T-helper 1 cell treated with Interleukin-12 subunit alpha and Interleukin-12 subunit beta and Interleukin-4 antibody, amounts not matched to agents 30 μg/mL and 1 μg/mL, for 36 hours (primary cell): Measurements from ENCODE around the gene VAT1.
A peak's percentile ranks its signal among the peaks of the same experiment; 100 is the strongest.
"Not testable (repeated sequence)": the region's sequence is repeated elsewhere in the genome, so short reads cannot be mapped to it uniquely, and the experiment has no call there.

Experiments
- H3K27ac Mint-ChIP-seq: one replicate; pipeline ENCODE4 v1.8.0; 2021; ENCODE audit warnings: mild to moderate bottlenecking, mixed read lengths
- H3K27me3 Mint-ChIP-seq: one replicate; pipeline ENCODE4 v1.8.0; 2021; ENCODE audit warnings: low read depth, mixed read lengths
- H3K36me3 Mint-ChIP-seq: one replicate; pipeline ENCODE4 v1.8.0; 2021; ENCODE audit warnings: low read depth, mixed read lengths
- H3K4me1 Mint-ChIP-seq: one replicate; pipeline ENCODE4 v1.8.0; 2021; ENCODE audit warnings: low read depth, mixed read lengths
- H3K4me3 Mint-ChIP-seq: one replicate; pipeline ENCODE4 v1.8.0; 2021; ENCODE audit warnings: mild to moderate bottlenecking, moderate library complexity, mixed read lengths
- H3K9me3 Mint-ChIP-seq: one replicate; pipeline ENCODE4 v1.8.0; 2021; ENCODE audit warnings: mixed read lengths

The VAT1 gene

DNA sequence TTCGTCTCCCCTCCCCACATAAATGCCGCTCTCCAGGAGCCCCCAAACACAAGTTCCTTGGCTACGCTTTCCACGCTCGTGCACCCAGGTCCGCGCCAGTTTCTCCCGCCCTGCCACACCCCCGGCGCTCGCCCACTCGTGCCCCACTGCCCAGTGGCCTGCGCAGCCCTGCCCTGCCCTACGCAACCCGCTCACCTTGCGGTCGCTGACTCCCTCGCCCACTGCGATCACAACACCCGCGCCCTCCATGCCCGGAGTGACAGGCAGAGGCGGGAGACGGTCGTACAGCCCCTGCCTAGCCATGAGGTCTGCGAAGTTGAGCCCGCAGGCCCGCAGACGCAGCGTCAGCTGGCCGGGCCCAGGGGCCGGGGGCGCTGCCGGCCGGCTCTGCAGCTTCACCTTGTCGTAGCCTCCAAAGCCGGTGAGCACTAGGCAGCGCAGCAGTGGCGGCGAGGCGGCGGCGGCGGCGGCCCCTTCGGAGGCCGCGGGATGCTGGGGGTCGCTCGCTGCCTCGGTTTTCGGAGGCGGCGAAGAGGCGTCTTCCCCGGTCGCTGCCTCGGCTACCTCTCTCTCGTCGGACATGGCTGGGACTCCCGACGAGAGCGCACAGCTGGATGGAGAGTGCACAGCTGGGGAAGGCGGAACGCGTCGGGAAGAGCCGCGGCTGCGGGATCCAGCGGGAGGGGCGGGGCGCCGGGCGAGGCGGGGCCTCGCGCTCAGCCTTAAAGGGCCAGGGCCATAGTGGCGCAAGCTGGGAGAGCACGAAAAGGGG lies at the start of gene VAT1:
TSS of gene VAT1 (minus strand) at position 645 of the 772 bp plus-strand sequence. CDS start at position 582, 63 bp downstream.
- H3K4me3 Mint-ChIP-seq: peak within 1 kb of the TSS; percentile 81
- H3K4me1 Mint-ChIP-seq: peaks cover 18% of the 10 kb centered on the region
- peaks cover 16% of the 10 kb centered on the region for H3K27me3 Mint-ChIP-seq
- H3K27ac Mint-ChIP-seq: peak within 1 kb of the TSS; percentile 45
- H3K36me3 Mint-ChIP-seq: no peaks in the 10 kb centered on the region
- no peaks in the 10 kb centered on the region for H3K9me3 Mint-ChIP-seq

- Mint-ChIP-seq H3K27ac (no peak overlapping the region), H3K36me3 (peaks cover 15% of the 10 kb centered on the region)
Observed at GRCh38 chr17:43070872-43071271, 48.7 kb upstream of the VAT1 start.

DNA sequence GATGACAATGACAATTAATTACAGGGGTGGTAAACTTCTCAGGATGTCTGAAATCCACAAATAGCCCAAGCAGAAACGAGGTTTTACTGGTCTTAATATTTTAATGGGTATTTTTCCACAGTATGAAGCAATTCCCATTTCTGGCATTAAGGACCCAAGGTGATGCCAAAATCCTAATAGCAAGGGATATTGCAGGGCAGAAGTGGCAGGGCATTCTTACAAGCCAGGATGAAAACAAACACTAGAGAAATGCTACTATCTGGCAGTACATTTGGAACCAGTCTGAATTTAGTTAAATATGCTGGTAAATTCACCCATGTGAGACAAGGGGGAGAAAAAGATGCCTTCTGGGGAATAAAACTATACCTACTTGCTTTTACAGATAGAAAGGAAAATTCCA lies 48.1 kb upstream of the VAT1 start:
- H3K4me1 Mint-ChIP-seq: no peaks in the 10 kb centered on the region
- H3K4me3 Mint-ChIP-seq: no peak overlapping the region
- no peak overlapping the region for H3K27ac Mint-ChIP-seq
- H3K9me3 Mint-ChIP-seq: no peaks in the 10 kb centered on the region
- no peaks in the 10 kb centered on the region for H3K27me3 Mint-ChIP-seq
- H3K36me3 Mint-ChIP-seq: peaks cover 19% of the 10 kb centered on the region

More at GRCh38 chr17:43070872-43071271, 48.7 kb upstream of the VAT1 start:
- Mint-ChIP-seq H3K4me3 (no peak overlapping the region), H3K4me1 (no peaks in the 10 kb centered on the region), H3K9me3 (no peaks in the 10 kb centered on the region), H3K27me3 (no peaks in the 10 kb centered on the region)

GRCh38 chr17:43069368-43069898 lies 47.2 kb upstream of the VAT1 start:
- no peak overlapping the region for H3K27ac Mint-ChIP-seq
- no peak overlapping the region for H3K4me3 Mint-ChIP-seq
- H3K36me3 Mint-ChIP-seq: peaks cover 19% of the 10 kb centered on the region
- no peaks in the 10 kb centered on the region for H3K4me1 Mint-ChIP-seq
- H3K27me3 Mint-ChIP-seq: no peaks in the 10 kb centered on the region
- no peaks in the 10 kb centered on the region for H3K9me3 Mint-ChIP-seq

DNA sequence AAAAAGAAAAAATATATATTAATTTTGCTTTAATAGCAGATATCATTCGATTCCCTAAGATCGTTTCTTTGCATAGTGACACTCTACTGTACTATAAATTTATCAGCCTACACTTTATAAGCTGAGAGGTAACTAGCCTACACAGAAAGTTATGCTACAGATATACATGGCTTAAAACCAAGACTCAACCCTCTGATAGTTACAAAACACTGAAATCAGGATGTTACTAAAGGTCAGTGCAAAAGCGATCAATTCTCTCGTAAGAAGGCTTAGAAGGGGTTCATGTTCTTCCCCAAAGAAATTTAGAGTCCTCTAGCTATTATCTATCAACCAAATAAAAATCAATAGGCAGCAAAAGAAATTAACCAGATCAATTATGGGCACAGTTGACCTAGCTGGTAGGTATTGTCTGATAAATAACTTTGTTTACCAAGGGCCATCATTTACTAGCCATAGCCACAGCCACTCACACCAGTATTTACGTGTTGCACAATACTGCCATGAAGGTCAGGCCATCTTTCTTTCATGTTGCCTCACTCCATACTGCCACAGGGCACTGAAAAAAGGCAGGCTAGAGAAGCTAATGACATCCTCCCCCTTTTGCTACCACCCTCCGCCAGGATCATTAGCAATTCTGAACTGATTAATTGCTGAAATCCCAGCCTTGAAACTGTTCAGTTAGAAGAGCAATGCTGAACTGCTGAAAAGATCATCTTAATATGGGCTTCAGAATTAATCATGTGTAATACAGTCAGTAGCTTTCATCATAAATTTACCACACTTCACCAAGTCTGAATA lies 46.6 kb upstream of the VAT1 start:
- Mint-ChIP-seq H3K9me3 (no peaks in the 10 kb centered on the region), H3K4me1 (no peaks in the 10 kb centered on the region), H3K27me3 (no peaks in the 10 kb centered on the region)

GRCh38 chr17:43062984-43063638 lies 40.9 kb upstream of the VAT1 start:
- H3K4me1 Mint-ChIP-seq: no peaks in the 10 kb centered on the region
- H3K27me3 Mint-ChIP-seq: no peaks in the 10 kb centered on the region
- no peaks in the 10 kb centered on the region for H3K9me3 Mint-ChIP-seq
- no peak overlapping the region for H3K4me3 Mint-ChIP-seq
- peaks cover 19% of the 10 kb centered on the region for H3K36me3 Mint-ChIP-seq
- H3K27ac Mint-ChIP-seq: no peak overlapping the region

More for the DNA sequence above, 46.6 kb upstream of the VAT1 start:
- no peak overlapping the region for H3K27ac Mint-ChIP-seq
- no peak overlapping the region for H3K4me3 Mint-ChIP-seq
- peaks cover 19% of the 10 kb centered on the region for H3K36me3 Mint-ChIP-seq

DNA sequence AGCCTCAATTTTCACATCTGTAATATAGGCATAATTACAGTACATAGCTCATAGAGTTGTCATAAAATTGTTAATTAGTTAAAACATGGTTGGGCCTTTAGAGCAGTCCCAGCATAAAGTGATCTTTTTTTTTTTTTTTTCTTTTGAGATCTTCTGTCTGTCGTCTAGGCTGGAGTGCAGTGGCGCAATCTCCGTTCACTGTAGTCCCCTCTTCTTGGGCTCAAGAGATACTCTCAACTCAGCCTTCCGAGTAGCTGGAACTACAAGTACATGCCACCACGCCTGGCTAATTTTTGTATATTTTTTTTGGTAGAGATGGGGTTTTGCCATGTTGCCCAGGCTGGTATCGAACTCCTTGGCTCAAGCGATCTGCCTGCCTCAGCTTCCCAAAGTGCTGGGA lies 33.9 kb upstream of the VAT1 start:
- H3K27me3 Mint-ChIP-seq: no peaks in the 10 kb centered on the region
- H3K27ac Mint-ChIP-seq: no peak overlapping the region
- no peak overlapping the region for H3K4me3 Mint-ChIP-seq
- no peaks in the 10 kb centered on the region for H3K9me3 Mint-ChIP-seq
- no peaks in the 10 kb centered on the region for H3K4me1 Mint-ChIP-seq
- peaks cover 20% of the 10 kb centered on the region for H3K36me3 Mint-ChIP-seq

GRCh38 chr17:43053008-43053407 lies 30.8 kb upstream of the VAT1 start:
- not testable (repeated sequence) for H3K4me3 Mint-ChIP-seq, H3K27me3 Mint-ChIP-seq, H3K4me1 Mint-ChIP-seq, H3K27ac Mint-ChIP-seq, H3K9me3 Mint-ChIP-seq
- H3K36me3 Mint-ChIP-seq: peaks cover 23% of the 10 kb centered on the region

GRCh38 chr17:43051969-43052368 lies 29.8 kb upstream of the VAT1 start:
- Mint-ChIP-seq H3K27me3 (no peaks in the 10 kb centered on the region), H3K4me3 (no peak overlapping the region), H3K36me3 (peaks cover 27% of the 10 kb centered on the region), H3K27ac (no peak overlapping the region), H3K9me3 (no peaks in the 10 kb centered on the region), H3K4me1 (no peaks in the 10 kb centered on the region)

GRCh38 chr17:43044024-43044423 lies 21.8 kb upstream of the VAT1 start:
- H3K4me3 Mint-ChIP-seq: no peak overlapping the region
- H3K27me3 Mint-ChIP-seq: no peaks in the 10 kb centered on the region
- H3K27ac Mint-ChIP-seq: no peak overlapping the region
- no peaks in the 10 kb centered on the region for H3K4me1 Mint-ChIP-seq
- H3K36me3 Mint-ChIP-seq: peaks cover 12% of the 10 kb centered on the region
- H3K9me3 Mint-ChIP-seq: no peaks in the 10 kb centered on the region

- H3K4me3 Mint-ChIP-seq: no peak overlapping the region
- no peaks in the 10 kb centered on the region for H3K27me3 Mint-ChIP-seq
- H3K9me3 Mint-ChIP-seq: no peaks in the 10 kb centered on the region
- H3K36me3 Mint-ChIP-seq: peaks cover 9% of the 10 kb centered on the region
- H3K27ac Mint-ChIP-seq: no peak overlapping the region
- H3K4me1 Mint-ChIP-seq: no peaks in the 10 kb centered on the region
Observed at GRCh38 chr17:43043307-43043706, 21.1 kb upstream of the VAT1 start.

GRCh38 chr17:43042025-43042628 lies 19.9 kb upstream of the VAT1 start:
- Mint-ChIP-seq H3K27me3 (no peaks in the 10 kb centered on the region), H3K4me1 (no peaks in the 10 kb centered on the region), H3K27ac (no peak overlapping the region), H3K9me3 (no peaks in the 10 kb centered on the region), H3K4me3 (no peak overlapping the region), H3K36me3 (peaks cover 5% of the 10 kb centered on the region)

DNA sequence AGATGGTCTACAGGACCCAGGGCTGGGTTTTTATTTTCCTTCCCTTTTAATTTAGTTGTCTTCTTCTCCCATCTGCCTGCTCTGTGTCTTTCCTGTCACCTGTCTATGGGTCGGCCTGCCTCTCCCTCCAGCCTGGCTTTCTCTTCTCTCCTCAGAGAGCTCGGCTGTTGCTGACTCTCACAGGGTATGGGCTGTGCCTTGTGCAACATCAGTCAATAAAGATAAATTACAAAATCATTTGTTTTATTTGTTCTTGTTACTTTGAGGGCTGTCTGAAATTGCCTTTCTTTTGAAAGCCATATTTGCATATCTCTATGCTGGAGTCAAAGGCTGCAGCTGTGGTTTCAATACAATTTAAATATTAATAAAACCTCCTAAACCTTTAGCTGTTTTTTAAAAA lies 18.5 kb upstream of the VAT1 start:
- Mint-ChIP-seq H3K4me1 (no peaks in the 10 kb centered on the region), H3K27me3 (no peaks in the 10 kb centered on the region), H3K36me3 (peaks cover 5% of the 10 kb centered on the region), H3K27ac (no peak overlapping the region), H3K9me3 (no peaks in the 10 kb centered on the region), H3K4me3 (no peak overlapping the region)

- Mint-ChIP-seq H3K27me3 (no peaks in the 10 kb centered on the region), H3K27ac (no peak overlapping the region), H3K4me3 (no peak overlapping the region), H3K4me1 (no peaks in the 10 kb centered on the region), H3K9me3 (no peaks in the 10 kb centered on the region), H3K36me3 (peaks cover 3% of the 10 kb centered on the region)
Observed at GRCh38 chr17:43039646-43040045, 17.5 kb upstream of the VAT1 start.
